ENCODE data around the gene TLL2. TPM values are rescaled to one million over a fixed set of nuclear protein-coding genes. Genes with fewer than 3 reads are reported as not detected.

TLL2 gene
- total RNA-seq, 4 donors from 2014 or later, result 0.40 to 0.62 TPM; not detected in 2

- peaks cover 0 to 30% (median 4%) of the 10 kb centered on the region in 3 donors for H3K36me3 ChIP-seq
- DNase-seq, result no peak
- intact Hi-C loops (cut with DNase I), result loop anchor here (10.0 kb wide), 1 partner anchor 122 kb away; no protein-coding TSS in a partner anchor
- 79 to 92% methylated on average over 2 of the region's 2 CpGs for WGBS, 2 donors
- H3K4me1 ChIP-seq, result peaks cover 22 to 26% (median 24%) of the 10 kb centered on the region in 3 donors
- no peak overlapping the region for H3K27ac ChIP-seq
- H3K27me3 ChIP-seq, result peaks cover 0 to 40% (median 4%) of the 10 kb centered on the region in 4 donors
- H3K9me3 ChIP-seq, result no peaks in the 10 kb centered on the region
- no peak overlapping the region for H3K4me3 ChIP-seq
- TF ChIP-seq CTCF (IDR thresholded peaks at IDR 0.05), result no peak
- TF ChIP-seq POLR2A (IDR thresholded peaks at IDR 0.05), result no peak
Observed at GRCh38 chr10:96516337-96516736, 2.6 kb upstream of the TLL2 start.

- Histone ChIP-seq H3K4me1 (peaks cover 22 to 26% (median 24%) of the 10 kb centered on the region in 3 donors), H3K27ac (no peak overlapping the region), H3K36me3 (peaks cover 0 to 3% (median 0%) of the 10 kb centered on the region in 3 donors), H3K27me3 (peaks cover 0 to 47% (median 4%) of the 10 kb centered on the region in 4 donors), H3K9me3 (no peaks in the 10 kb centered on the region), H3K4me3 (peak overlapping the region; percentile 39 to 76 (median 48))
- TF ChIP-seq CTCF (IDR thresholded peaks at IDR 0.05), result no peak
- no peak for TF ChIP-seq POLR2A (IDR thresholded peaks at IDR 0.05)
- DNase-seq, result no peak
- 1% methylated on average over 26 of the region's 31 CpGs; no CpG with 5 or more reads in 1 of the 2 donors for WGBS, 2 donors
- intact Hi-C loops (cut with DNase I), result loop anchor here (10.0 kb wide), 1 partner anchor 118 kb away; no protein-coding TSS in a partner anchor
Observed at GRCh38 chr10:96513305-96513697, 425 bp downstream of the TLL2 start.

GRCh38 chr10:96512524-96513304, 1.0 kb downstream of the TLL2 start:
- Histone ChIP-seq H3K4me3 (peak overlapping the region; percentile 39 to 76 (median 48)), H3K9me3 (no peaks in the 10 kb centered on the region), H3K27ac (no peak overlapping the region), H3K4me1 (peaks cover 22 to 26% (median 24%) of the 10 kb centered on the region in 3 donors), H3K36me3 (no peaks in the 10 kb centered on the region), H3K27me3 (peaks cover 0 to 49% (median 4%) of the 10 kb centered on the region in 4 donors)
- intact Hi-C loops (cut with DNase I), result loop anchor here (10.0 kb wide), 1 partner anchor 118 kb away; no protein-coding TSS in a partner anchor
- DNase-seq, result no peak
- TF ChIP-seq POLR2A (IDR thresholded peaks at IDR 0.05) (no peak), CTCF (IDR thresholded peaks at IDR 0.05) (no peak)
- WGBS, 2 donors, result 1 to 17% methylated on average over 6 to 24 of the region's 65 CpGs

- Histone ChIP-seq H3K36me3 (no peaks in the 10 kb centered on the region), H3K27ac (no peak overlapping the region), H3K4me3 (no peak overlapping the region), H3K27me3 (peaks cover 0 to 49% (median 4%) of the 10 kb centered on the region in 4 donors), H3K4me1 (peaks cover 22 to 29% (median 24%) of the 10 kb centered on the region in 3 donors), H3K9me3 (no peaks in the 10 kb centered on the region)
- intact Hi-C loops (cut with DNase I), result loop anchor here (10.0 kb wide), 1 partner anchor 116 kb away; no protein-coding TSS in a partner anchor
- TF ChIP-seq CTCF (IDR thresholded peaks at IDR 0.05) (peak in 5 of 6 experiments; percentile 30 to 58 (median 37)), POLR2A (IDR thresholded peaks at IDR 0.05) (no peak)
- WGBS, 2 donors, result 67 to 71% methylated on average over 3 to 4 of the region's 7 CpGs
- DNase-seq, result no peak
Observed at GRCh38 chr10:96511044-96511945, 2.4 kb downstream of the TLL2 start.

Measured in esophagus squamous epithelium (tissue), 5 donors.